Kidney epithelial cell (primary cell): Measurements from ENCODE around the gene ABR. TPM values are rescaled to one million over a fixed set of nuclear protein-coding genes. Genes with fewer than 3 reads are reported as not detected.

ENCODE experiments used
- DNase-seq: peaks from one replicate; pipeline ENCODE4 v3.0.0-alpha.2; 2010; ENCODE audit warnings: low read depth
- H3K27me3 ChIP-seq: 2 replicates; pipeline ENCODE4 v1.6.0; 2011; ENCODE audit warnings: low read length; ENCODE audit not compliant: control insufficient read depth, insufficient read depth
- H3K36me3 ChIP-seq: 2 replicates; pipeline ENCODE4 v1.5.1; 2011; ENCODE audit warnings: low read length; ENCODE audit not compliant: control insufficient read depth, insufficient read depth
- H3K4me3 ChIP-seq: 2 replicates; pipeline ENCODE4 v1.5.1; 2011; ENCODE audit warnings: low read depth, mild to moderate bottlenecking, control low read depth, low read length
- CTCF ChIP-seq: IDR thresholded peaks from 2 replicates; pipeline ENCODE4 v1.5.1; 2011; ENCODE audit warnings: mild to moderate bottlenecking, moderate library complexity, low read length, control low read depth, inconsistent platforms; ENCODE audit not compliant: insufficient read depth, poor library complexity, severe bottlenecking
- total RNA-seq: library from RNA; depleted of rRNA; stranded (reverse); fragments of >200 nt; gene quantifications from 2 replicates; pipeline ENCODE4 v1.2.3, GENCODE V29; 2015

The ABR gene
- total RNA-seq, 1 donor from 2014 or later: 141 TPM

GRCh38 chr17:983921-984320 is 195.9 kb downstream of the ABR start:
- no peak for TF ChIP-seq CTCF
- no peaks in the 10 kb centered on the region for H3K27me3 ChIP-seq
- DNase-seq: no peak
- H3K4me3 ChIP-seq: no peak overlapping the region
- no peaks in the 10 kb centered on the region for H3K36me3 ChIP-seq

- no peak overlapping the region for H3K4me3 ChIP-seq
- no peak for DNase-seq
- TF ChIP-seq CTCF: no peak
- H3K36me3 ChIP-seq: no peaks in the 10 kb centered on the region
- H3K27me3 ChIP-seq: no peaks in the 10 kb centered on the region
Measured at GRCh38 chr17:981292-981658, 198.5 kb downstream of the ABR start.

GRCh38 chr17:980406-981291 is 199.1 kb downstream of the ABR start:
- no peaks in the 10 kb centered on the region for H3K36me3 ChIP-seq
- peak; percentile 63 for TF ChIP-seq CTCF
- no peaks in the 10 kb centered on the region for H3K27me3 ChIP-seq
- no peak for DNase-seq
- peak overlapping the region; percentile 47 for H3K4me3 ChIP-seq

GRCh38 chr17:979539-980405 is 200.0 kb downstream of the ABR start, which contains the start of gene NXN:
Gene NXN (minus strand): TSS chr17:979776.
- peak; percentile 10 for TF ChIP-seq CTCF
- no peaks in the 10 kb centered on the region for H3K36me3 ChIP-seq
- no peak for DNase-seq
- H3K27me3 ChIP-seq: no peaks in the 10 kb centered on the region
- H3K4me3 ChIP-seq: peak within 1 kb of the TSS; percentile 87

GRCh38 chr17:979212-979538 is 200.6 kb downstream of the ABR start:
- Histone ChIP-seq H3K27me3 (no peaks in the 10 kb centered on the region), H3K36me3 (no peaks in the 10 kb centered on the region), H3K4me3 (peak overlapping the region; percentile 87)
- DNase-seq: no peak
- TF ChIP-seq CTCF: no peak
